GM12864 (cell line): ENCODE data around the gene PPP1R3F.

ENCODE experiments used
- DNase-seq: peaks from one replicate; pipeline ENCODE4 v3.0.0-alpha.2; 2011; ENCODE audit warnings: low read depth
- H3K4me3 ChIP-seq: 2 replicates; pipeline ENCODE4 v1.5.1; 2011; ENCODE audit warnings: mild to moderate bottlenecking, low read depth, low read length, control low read depth
- TF ChIP-seq, protein P1 (sequence below): IDR thresholded peaks from 2 replicates; pipeline ENCODE4 v1.5.1; 2011; ENCODE audit warnings: low read depth, mild to moderate bottlenecking, moderate library complexity, low read length, control low read depth, inconsistent platforms; ENCODE audit errors: missing control alignments

PPP1R3F gene

DNA sequence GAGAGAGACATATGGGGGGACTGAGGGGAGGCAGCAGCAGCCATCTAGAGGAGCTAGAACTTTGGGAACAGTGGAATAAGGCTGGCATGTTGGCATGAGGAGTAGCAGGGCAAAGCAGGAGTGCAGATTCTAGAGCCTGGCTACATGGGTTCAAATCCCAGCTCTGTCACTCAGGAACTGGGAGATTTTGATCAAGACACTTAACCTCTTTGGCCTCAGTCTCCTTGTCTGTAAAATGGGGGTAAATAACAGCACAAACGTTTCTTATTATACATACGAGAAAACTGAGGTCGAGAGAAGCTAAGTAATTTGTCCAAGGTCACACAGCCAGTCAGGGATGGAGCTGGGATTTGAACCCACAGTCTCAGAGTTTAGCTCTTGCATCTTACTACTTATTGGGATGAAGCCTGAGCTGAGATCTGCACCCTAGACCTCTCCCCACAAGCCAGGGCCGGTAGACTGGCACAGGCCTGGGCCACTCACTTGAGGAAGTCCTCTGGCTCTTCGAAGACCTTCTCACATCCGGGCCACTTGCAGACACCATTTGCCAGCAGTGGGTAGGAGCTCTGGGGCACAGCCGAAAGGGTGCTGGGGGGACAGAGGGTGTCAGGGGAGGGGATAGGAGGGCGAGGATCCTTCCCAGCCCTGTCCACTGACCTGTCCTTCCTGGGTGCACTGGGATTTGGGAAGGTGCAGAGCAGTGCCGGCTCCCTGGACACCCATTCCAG lies 13.2 kb upstream of the PPP1R3F start:
- no peak for DNase-seq
- TF ChIP-seq, protein P1, sequence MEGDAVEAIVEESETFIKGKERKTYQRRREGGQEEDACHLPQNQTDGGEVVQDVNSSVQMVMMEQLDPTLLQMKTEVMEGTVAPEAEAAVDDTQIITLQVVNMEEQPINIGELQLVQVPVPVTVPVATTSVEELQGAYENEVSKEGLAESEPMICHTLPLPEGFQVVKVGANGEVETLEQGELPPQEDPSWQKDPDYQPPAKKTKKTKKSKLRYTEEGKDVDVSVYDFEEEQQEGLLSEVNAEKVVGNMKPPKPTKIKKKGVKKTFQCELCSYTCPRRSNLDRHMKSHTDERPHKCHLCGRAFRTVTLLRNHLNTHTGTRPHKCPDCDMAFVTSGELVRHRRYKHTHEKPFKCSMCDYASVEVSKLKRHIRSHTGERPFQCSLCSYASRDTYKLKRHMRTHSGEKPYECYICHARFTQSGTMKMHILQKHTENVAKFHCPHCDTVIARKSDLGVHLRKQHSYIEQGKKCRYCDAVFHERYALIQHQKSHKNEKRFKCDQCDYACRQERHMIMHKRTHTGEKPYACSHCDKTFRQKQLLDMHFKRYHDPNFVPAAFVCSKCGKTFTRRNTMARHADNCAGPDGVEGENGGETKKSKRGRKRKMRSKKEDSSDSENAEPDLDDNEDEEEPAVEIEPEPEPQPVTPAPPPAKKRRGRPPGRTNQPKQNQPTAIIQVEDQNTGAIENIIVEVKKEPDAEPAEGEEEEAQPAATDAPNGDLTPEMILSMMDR: no peak
- H3K4me3 ChIP-seq: no peak overlapping the region

DNA sequence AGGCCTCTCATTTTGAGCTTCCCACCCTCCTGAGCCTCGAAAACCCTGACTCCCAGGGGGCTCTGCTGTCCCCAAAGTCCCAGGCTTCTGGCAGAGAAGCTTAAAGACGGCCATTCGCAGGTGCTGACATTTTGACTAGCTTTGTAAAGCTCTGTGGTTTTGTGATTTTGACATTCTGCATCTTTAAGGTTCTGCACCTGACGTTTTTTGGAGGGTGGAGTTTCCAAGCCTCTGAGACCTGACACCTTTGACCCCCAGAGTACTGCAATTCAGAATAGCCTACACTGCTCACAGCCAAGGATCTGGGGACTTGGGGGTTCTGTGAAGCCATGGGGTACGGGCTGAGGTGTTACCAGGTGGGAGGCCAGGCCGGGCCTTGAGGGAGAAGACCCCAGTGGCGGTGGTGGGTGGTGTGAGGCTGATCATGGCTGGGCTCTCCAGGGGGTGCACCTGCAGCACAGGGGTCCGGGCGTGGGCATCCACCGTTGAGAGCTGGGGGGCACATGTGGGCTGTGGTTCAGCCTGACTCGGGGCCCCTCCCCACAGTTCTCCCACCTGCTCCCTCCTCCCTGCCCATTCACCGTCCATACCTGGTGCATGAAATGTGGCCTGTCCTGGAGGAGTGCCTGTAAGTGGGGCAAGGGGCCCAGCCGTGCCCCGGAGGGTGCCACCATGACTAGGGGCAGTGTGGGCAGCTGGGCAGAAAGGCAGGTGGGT lies 12.4 kb upstream of the PPP1R3F start:
- no peak for DNase-seq
- TF ChIP-seq, protein P1: no peak
- no peak overlapping the region for H3K4me3 ChIP-seq

DNA sequence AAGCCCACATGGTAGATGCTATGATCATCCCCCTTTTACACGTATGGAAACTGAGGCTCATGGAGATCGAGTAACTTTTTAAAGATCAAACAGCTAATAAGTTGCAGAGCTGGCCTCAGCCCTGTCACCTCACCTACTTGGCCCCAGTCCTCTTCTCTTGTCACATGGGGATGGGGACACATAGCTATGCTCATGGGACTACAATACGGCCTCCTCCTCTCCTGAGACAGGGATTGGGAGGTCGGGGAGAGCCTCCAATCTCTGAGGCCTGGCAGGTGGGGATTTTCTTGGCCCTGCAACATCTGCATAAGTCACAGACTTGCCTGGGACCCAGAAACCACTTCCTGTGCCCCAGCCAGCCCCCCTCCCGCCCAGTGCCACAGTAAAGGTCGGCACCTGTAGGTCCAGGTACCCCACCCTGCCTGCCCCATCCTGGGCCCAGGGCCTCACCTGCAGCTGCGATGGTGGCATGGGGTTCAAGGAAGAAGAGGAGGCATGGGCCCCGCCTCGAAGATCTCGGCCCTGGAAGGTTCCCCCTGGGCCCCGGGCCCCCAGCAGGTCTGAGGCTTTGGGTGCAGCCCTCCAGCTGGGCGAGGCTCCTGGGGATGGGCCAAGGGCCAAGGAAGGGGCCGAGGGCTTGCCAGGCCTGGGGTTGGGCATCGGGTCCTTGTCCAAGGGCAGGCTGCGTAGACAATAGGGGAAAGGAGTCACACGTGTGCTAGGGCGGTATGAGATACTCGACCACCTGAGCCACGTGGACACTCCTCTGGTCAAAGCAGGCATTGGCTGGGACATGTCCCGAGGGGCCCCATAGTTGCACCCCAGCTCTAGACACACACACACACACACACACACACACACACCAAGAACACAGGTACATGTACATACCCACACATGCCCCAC lies 11.5 kb upstream of the PPP1R3F start:
- no peak overlapping the region for H3K4me3 ChIP-seq
- DNase-seq: no peak
- TF ChIP-seq, protein P1: no peak

DNA sequence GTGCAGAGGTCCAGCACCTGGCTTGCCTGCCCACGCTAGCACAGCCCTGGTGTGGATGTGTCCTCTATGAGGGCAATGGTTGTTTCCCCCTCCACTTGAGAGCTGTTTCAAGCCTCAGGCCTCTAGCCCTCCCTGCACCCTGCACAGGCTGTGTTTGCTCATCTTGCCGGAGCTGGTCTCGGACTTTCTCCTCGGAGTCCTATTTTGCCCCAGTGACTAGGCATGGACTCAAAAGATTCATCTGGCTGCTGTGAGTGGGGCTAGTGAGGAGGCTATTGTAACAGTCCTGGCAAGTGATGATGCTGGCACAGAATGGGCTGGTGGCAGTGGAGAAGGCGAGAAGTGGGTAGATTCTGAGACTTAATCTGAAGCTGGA lies 10.9 kb upstream of the PPP1R3F start:
- TF ChIP-seq, protein P1: no peak
- no peak overlapping the region for H3K4me3 ChIP-seq
- no peak for DNase-seq

DNA sequence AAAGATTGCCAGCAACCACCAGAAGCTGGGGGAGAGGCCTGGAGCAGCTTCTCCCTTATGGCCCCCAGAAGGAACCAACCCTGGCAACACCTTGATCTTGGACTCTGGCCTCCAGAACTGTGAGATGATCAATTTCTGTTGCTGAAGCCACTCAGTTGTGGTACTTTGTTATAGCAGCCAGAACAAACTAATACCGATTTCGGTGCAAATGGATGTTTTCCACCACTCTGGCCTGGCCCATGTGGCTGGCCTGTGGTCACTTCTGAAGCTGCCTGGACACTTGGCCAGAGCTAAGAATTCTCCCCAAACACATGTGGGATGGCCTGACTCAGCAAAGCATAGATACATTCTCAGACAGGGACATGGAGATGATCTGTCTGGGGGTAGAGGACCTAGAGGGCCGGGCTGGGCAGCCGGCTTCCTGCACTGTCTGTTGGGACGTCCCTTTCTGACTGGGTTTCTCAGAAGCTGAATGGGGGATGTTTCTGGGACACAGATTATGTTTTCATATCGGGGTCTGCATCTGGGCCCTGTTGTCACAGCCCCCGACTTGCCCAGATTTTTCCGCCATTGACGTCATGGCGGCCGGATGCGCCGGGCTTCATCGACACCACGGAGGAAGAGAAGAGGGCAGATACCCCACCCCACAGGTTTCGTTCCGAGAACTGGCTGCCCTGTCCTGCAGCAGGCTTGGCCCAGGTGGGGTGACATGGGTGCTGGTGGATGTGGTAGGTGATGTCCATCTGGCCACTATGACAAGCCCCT lies 9.2 kb upstream of the PPP1R3F start:
- TF ChIP-seq, protein P1: no peak
- no peak overlapping the region for H3K4me3 ChIP-seq
- DNase-seq: no peak

DNA sequence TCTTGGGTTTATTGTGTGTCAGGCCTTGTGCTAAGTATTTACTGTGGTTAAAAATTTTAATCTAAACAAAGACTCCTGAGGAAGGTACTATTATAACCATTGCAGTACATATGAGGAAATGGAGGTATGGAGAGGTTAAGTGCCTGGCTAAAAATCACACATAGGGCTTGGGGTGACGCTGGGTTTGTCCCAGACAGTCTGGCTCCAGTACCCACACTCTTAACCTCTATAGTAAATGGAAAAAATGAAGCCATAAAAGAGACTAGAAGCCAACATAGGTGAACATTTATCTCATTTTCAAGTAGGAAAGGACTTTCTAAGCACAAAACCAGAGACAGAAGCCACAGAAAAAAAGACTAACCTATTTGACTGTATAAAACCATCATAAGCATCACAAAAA lies 7.0 kb upstream of the PPP1R3F start:
- no peak for DNase-seq
- TF ChIP-seq, protein P1: no peak
- H3K4me3 ChIP-seq: no peak overlapping the region
